HL-60 (cell line): ENCODE data around the gene G3BP2.

ENCODE experiments used
- DNase-seq, 2 experiments: peaks; one replicate each; pipeline ENCODE4 v3.0.0-alpha.2; 2010 to 2020; ENCODE audit warnings: low read depth in 1 of 2, low spot score in 1 of 2
- H3K27ac ChIP-seq: fragments of 250-450 bp; sonication (Bioruptor Pico); replicated peaks from 2 replicates; pipeline ENCODE4 v1.5.1; 2020; ENCODE audit warnings: mild to moderate bottlenecking, moderate library complexity
- H3K27me3 ChIP-seq: fragments of 250-450 bp; sonication (Bioruptor Pico); 2 replicates; pipeline ENCODE4 v1.5.1; 2021; ENCODE audit warnings: mild to moderate bottlenecking, moderate library complexity; ENCODE audit not compliant: insufficient read depth, poor library complexity, severe bottlenecking
- H3K4me3 ChIP-seq: replicated peaks from 2 replicates; pipeline ENCODE4 v1.5.1; 2011; ENCODE audit warnings: mild to moderate bottlenecking, control low read depth, low read length; ENCODE audit not compliant: insufficient read depth
- CTCF ChIP-seq: IDR thresholded peaks from one replicate; pipeline ENCODE4 v1.5.1; 2011; ENCODE audit warnings: low read length, control low read depth, inconsistent platforms; ENCODE audit not compliant: insufficient read depth
- GABPA ChIP-seq: IDR thresholded peaks from 2 replicates; pipeline ENCODE4 v1.6.1; 2012; ENCODE audit warnings: low read depth
- POLR2AphosphoS5 ChIP-seq: IDR thresholded peaks from 2 replicates; pipeline ENCODE4 v1.6.1; 2012; ENCODE audit warnings: low read depth
- REST ChIP-seq: IDR thresholded peaks from 2 replicates; pipeline ENCODE4 v1.6.1; 2012; ENCODE audit warnings: low read depth; ENCODE audit not compliant: insufficient replicate concordance
- SPI1 ChIP-seq: IDR thresholded peaks from 2 replicates; pipeline ENCODE4 v1.6.1; 2012; ENCODE audit warnings: low read depth, mild to moderate bottlenecking, borderline replicate concordance

The G3BP2 gene

GRCh38 chr4:75702919-75703411 is 29.8 kb upstream of the G3BP2 start:
- Histone ChIP-seq H3K27me3 (no peaks in the 10 kb centered on the region), H3K4me3 (no peak overlapping the region), H3K27ac (no peak overlapping the region)
- no peak for TF ChIP-seq SPI1
- TF ChIP-seq POLR2AphosphoS5: no peak
- TF ChIP-seq CTCF: no peak
- no peak for TF ChIP-seq GABPA
- no peak for TF ChIP-seq REST
- no peak for DNase-seq

- no peak overlapping the region for H3K27ac ChIP-seq
Observed at GRCh38 chr4:75699299-75699698, 26.1 kb upstream of the G3BP2 start.

GRCh38 chr4:75698963-75699228 is 25.7 kb upstream of the G3BP2 start:
- no peak for DNase-seq
- H3K27ac ChIP-seq: no peak overlapping the region; the same call in 1 of the 2 replicates
- no peak overlapping the region for H3K4me3 ChIP-seq
- no peak for TF ChIP-seq SPI1
- H3K27me3 ChIP-seq: no peaks in the 10 kb centered on the region

More at GRCh38 chr4:75699299-75699698, 26.1 kb upstream of the G3BP2 start:
- TF ChIP-seq SPI1 (no peak), POLR2AphosphoS5 (no peak), GABPA (no peak), REST (no peak), CTCF (no peak)
- H3K4me3 ChIP-seq: no peak overlapping the region
- no peaks in the 10 kb centered on the region for H3K27me3 ChIP-seq
- DNase-seq: no peak

GRCh38 chr4:75698162-75698962 is 25.2 kb upstream of the G3BP2 start:
- peak; percentile 23 to 73 for DNase-seq
- H3K4me3 ChIP-seq: no peak overlapping the region

More at GRCh38 chr4:75698162-75698962, 25.2 kb upstream of the G3BP2 start:
- Histone ChIP-seq H3K27me3 (no peaks in the 10 kb centered on the region), H3K27ac (no peak overlapping the region; the same call in 1 of the 2 replicates)
- no peak for TF ChIP-seq CTCF
- peak; percentile 48; the same call in 1 of the 2 replicates for TF ChIP-seq SPI1
- no peak for TF ChIP-seq REST
- TF ChIP-seq GABPA: no peak
- TF ChIP-seq POLR2AphosphoS5: no peak
